ENCODE measurements around the gene ART3.
A peak's percentile ranks its signal among the peaks of the same experiment; 100 is the strongest.

ART3 gene

GRCh38 chr4:76083386-76083988, 9.0 kb downstream of the ART3 start:
- H3K36me3 Mint-ChIP-seq (ENCODE audit: insufficient read depth): no peaks in the 10 kb centered on the region
- H3K27me3 Mint-ChIP-seq: peaks cover 26% of the 10 kb centered on the region

GRCh38 chr4:76084542-76084941, 10.0 kb downstream of the ART3 start:
- Mint-ChIP-seq H3K36me3 (ENCODE audit: insufficient read depth) (no peaks in the 10 kb centered on the region), H3K27ac (ENCODE audit: low read depth) (no peak overlapping the region), H3K9me3 (no peaks in the 10 kb centered on the region), H3K27me3 (peaks cover 15% of the 10 kb centered on the region), H3K4me1 (no peaks in the 10 kb centered on the region), H3K4me3 (no peak overlapping the region)
- no peak for ATAC-seq (replicated peaks; ENCODE audit: extremely low read depth, poor library complexity, severe bottlenecking)
- no peak for DNase-seq (ENCODE audit: low spot score in 2 of 2)

More at GRCh38 chr4:76083386-76083988, 9.0 kb downstream of the ART3 start:
- H3K9me3 Mint-ChIP-seq: no peaks in the 10 kb centered on the region
- no peak overlapping the region for H3K27ac Mint-ChIP-seq (ENCODE audit: low read depth)
- ATAC-seq (replicated peaks; ENCODE audit: extremely low read depth, poor library complexity, severe bottlenecking): no peak
- H3K4me1 Mint-ChIP-seq: no peaks in the 10 kb centered on the region
- H3K4me3 Mint-ChIP-seq: no peak overlapping the region
- DNase-seq (ENCODE audit: low spot score in 2 of 2): no peak

DNA sequence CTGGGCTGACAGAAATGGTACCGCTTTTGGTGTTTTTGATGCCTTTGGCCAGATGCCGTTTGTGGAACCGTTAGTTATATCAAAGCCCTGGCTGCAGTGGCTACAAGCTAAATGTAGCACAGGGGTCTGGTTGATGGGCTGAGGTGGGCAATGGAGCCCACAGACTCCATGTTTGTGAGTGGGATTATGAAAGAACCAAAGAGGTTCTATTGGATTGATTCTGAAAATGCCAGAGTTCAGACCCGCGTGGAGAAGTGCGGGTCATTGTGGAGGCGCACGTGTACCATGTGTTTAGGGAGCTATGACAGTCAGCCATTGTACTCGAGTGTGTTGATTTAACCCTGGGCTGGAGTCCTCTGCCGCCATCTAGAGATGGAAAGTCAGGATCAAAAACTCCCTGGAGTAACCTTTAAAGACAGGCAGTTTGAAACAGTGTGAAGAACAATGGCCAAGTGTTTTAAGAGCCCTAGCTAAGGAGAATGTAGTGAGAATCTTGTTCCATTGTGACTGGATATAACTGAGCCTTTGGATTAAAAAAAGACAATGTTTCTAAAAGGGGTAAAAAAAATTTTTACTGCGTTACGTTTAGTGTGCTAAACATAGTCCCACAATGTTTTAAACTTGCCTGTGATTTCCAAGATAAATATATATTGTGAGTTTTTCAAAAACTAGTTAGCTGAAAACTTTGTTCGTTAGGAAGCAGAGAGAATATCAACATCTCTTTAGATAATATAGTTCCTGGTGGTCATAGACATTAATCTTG, 12.7 kb downstream of the ART3 start:
- Mint-ChIP-seq H3K36me3 (ENCODE audit: insufficient read depth) (no peaks in the 10 kb centered on the region), H3K27ac (ENCODE audit: low read depth) (no peak overlapping the region), H3K4me3 (no peak overlapping the region), H3K27me3 (peaks cover 9% of the 10 kb centered on the region), H3K9me3 (no peaks in the 10 kb centered on the region), H3K4me1 (no peaks in the 10 kb centered on the region)
- no peak for ATAC-seq (replicated peaks; ENCODE audit: extremely low read depth, poor library complexity, severe bottlenecking)
- DNase-seq (ENCODE audit: low spot score in 2 of 2): no peak

DNA sequence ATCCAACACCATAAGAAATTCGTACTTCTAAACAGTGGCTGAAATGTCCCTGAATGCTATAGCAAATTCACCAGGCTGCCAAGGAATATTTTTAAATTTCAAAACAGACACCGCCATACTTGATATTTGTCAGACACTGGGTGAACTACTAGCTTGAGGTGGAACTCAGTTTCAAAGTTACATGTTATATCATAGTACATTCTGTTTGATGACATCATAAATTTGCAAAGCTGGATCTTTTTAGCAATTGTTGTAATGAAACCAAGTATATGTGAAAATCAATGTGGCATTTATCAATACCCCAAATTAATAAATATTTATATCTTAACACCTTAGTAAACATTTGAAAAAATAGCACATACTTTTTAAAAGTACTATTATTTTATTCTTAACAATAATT, 14.2 kb downstream of the ART3 start:
- Mint-ChIP-seq H3K27me3 (peaks cover 9% of the 10 kb centered on the region), H3K36me3 (ENCODE audit: insufficient read depth) (no peaks in the 10 kb centered on the region), H3K4me1 (no peaks in the 10 kb centered on the region), H3K9me3 (no peaks in the 10 kb centered on the region), H3K27ac (ENCODE audit: low read depth) (no peak overlapping the region), H3K4me3 (no peak overlapping the region)
- no peak for DNase-seq (ENCODE audit: low spot score in 2 of 2)
- no peak for ATAC-seq (replicated peaks; ENCODE audit: extremely low read depth, poor library complexity, severe bottlenecking)

DNA sequence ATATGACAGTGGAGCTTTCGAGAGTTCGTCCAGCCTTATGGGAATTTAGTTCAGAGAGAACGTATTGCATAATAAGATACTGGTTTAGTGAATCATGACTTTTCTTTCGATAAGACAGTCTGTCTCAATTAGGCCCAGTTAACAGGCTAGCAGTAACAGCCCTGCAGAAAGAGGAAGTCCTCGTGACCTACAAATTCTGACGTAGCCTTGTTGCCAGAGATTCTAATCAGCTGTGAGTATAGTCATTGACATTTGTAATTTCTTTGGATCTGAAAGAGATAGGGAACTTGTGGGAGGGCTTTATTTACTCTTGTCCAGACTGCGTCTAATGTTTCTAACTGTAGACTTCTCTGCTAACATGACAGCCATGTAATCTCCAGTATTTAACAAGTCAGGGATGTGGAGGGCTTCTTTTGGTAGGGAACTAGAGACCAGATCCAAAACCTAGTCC, 15.8 kb downstream of the ART3 start:
- no peak overlapping the region for H3K27ac Mint-ChIP-seq (ENCODE audit: low read depth)

GRCh38 chr4:76091052-76091451, 16.5 kb downstream of the ART3 start:
- peaks cover 9% of the 10 kb centered on the region for H3K27me3 Mint-ChIP-seq
- no peaks in the 10 kb centered on the region for H3K36me3 Mint-ChIP-seq (ENCODE audit: insufficient read depth)
- no peak overlapping the region for H3K27ac Mint-ChIP-seq (ENCODE audit: low read depth)

More for the DNA sequence above, 15.8 kb downstream of the ART3 start:
- no peaks in the 10 kb centered on the region for H3K9me3 Mint-ChIP-seq
- peaks cover 9% of the 10 kb centered on the region for H3K27me3 Mint-ChIP-seq
- DNase-seq (ENCODE audit: low spot score in 2 of 2) (no peak), ATAC-seq (replicated peaks; ENCODE audit: extremely low read depth, poor library complexity, severe bottlenecking) (peak; percentile 54)
- H3K4me1 Mint-ChIP-seq: no peaks in the 10 kb centered on the region
- no peaks in the 10 kb centered on the region for H3K36me3 Mint-ChIP-seq (ENCODE audit: insufficient read depth)
- H3K4me3 Mint-ChIP-seq: no peak overlapping the region

DNA sequence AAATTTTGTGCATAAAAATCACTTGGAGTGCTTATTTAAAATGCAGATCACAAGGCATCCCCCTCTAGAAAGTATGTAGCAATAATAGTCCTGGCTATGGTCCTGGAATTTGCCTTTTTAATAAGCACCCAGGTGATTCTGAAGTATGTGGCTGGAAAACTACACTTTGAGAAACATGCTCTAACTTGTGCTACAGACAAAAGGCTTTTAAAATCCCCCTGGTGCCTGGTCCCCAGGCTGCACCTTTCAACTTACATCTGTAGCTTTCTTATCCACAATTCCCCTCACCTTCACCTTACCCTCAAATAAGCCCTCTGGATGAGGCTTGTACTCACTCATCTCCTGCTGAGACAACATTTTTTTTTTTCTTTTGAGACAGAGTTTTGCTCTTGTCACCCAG, 21.1 kb downstream of the ART3 start:
- no peak overlapping the region for H3K4me3 Mint-ChIP-seq
- ATAC-seq (replicated peaks; ENCODE audit: extremely low read depth, poor library complexity, severe bottlenecking): no peak
- no peaks in the 10 kb centered on the region for H3K36me3 Mint-ChIP-seq (ENCODE audit: insufficient read depth)
- H3K27ac Mint-ChIP-seq (ENCODE audit: low read depth): no peak overlapping the region
- no peak for DNase-seq (ENCODE audit: low spot score in 2 of 2)
- H3K4me1 Mint-ChIP-seq: no peaks in the 10 kb centered on the region
- no peaks in the 10 kb centered on the region for H3K27me3 Mint-ChIP-seq
- no peaks in the 10 kb centered on the region for H3K9me3 Mint-ChIP-seq

More at GRCh38 chr4:76091052-76091451, 16.5 kb downstream of the ART3 start:
- no peak overlapping the region for H3K4me3 Mint-ChIP-seq
- no peaks in the 10 kb centered on the region for H3K4me1 Mint-ChIP-seq
- ATAC-seq (replicated peaks; ENCODE audit: extremely low read depth, poor library complexity, severe bottlenecking): no peak
- no peak for DNase-seq (ENCODE audit: low spot score in 2 of 2)
- no peaks in the 10 kb centered on the region for H3K9me3 Mint-ChIP-seq

DNA sequence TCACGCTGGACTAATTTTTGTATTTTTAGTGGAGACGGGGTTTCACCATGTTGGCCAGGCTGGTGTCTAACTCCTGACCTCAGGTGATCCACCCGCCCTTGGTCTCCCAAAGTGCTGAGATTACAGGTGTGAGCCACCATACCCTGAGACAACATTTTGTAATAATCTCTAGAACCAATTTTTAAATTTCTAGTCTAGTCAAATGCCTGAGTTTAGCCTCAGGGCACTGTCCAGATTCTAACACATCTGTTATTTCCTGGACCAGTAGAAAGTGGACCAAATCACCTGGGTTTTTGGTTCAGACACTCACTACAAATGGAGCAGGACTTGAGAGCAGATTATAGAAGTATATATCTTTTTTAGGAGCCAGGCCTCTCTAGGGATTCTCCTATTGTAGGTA, 21.6 kb downstream of the ART3 start:
- Mint-ChIP-seq H3K36me3 (ENCODE audit: insufficient read depth) (no peaks in the 10 kb centered on the region), H3K4me3 (no peak overlapping the region), H3K4me1 (no peaks in the 10 kb centered on the region), H3K27ac (ENCODE audit: low read depth) (no peak overlapping the region), H3K27me3 (no peaks in the 10 kb centered on the region), H3K9me3 (no peaks in the 10 kb centered on the region)
- no peak for DNase-seq (ENCODE audit: low spot score in 2 of 2)
- no peak for ATAC-seq (replicated peaks; ENCODE audit: extremely low read depth, poor library complexity, severe bottlenecking)

- Mint-ChIP-seq H3K36me3 (ENCODE audit: insufficient read depth) (no peaks in the 10 kb centered on the region), H3K27ac (ENCODE audit: low read depth) (no peak overlapping the region), H3K9me3 (no peaks in the 10 kb centered on the region), H3K4me3 (no peak overlapping the region), H3K27me3 (no peaks in the 10 kb centered on the region), H3K4me1 (no peaks in the 10 kb centered on the region)
- DNase-seq (ENCODE audit: low spot score in 2 of 2) (no peak), ATAC-seq (replicated peaks; ENCODE audit: extremely low read depth, poor library complexity, severe bottlenecking) (no peak)
Observed at GRCh38 chr4:76105652-76106051, 31.1 kb downstream of the ART3 start.

GRCh38 chr4:76106442-76106841, 31.9 kb downstream of the ART3 start:
- DNase-seq (ENCODE audit: low spot score in 2 of 2) (no peak), ATAC-seq (replicated peaks; ENCODE audit: extremely low read depth, poor library complexity, severe bottlenecking) (no peak)
- Mint-ChIP-seq H3K4me1 (no peaks in the 10 kb centered on the region), H3K27ac (ENCODE audit: low read depth) (no peak overlapping the region), H3K9me3 (no peaks in the 10 kb centered on the region), H3K36me3 (ENCODE audit: insufficient read depth) (no peaks in the 10 kb centered on the region), H3K4me3 (no peak overlapping the region), H3K27me3 (no peaks in the 10 kb centered on the region)

- H3K4me3 Mint-ChIP-seq: no peak overlapping the region
- H3K4me1 Mint-ChIP-seq: no peaks in the 10 kb centered on the region
- ATAC-seq (replicated peaks; ENCODE audit: extremely low read depth, poor library complexity, severe bottlenecking) (no peak), DNase-seq (ENCODE audit: low spot score in 2 of 2) (no peak)
- H3K36me3 Mint-ChIP-seq (ENCODE audit: insufficient read depth): no peaks in the 10 kb centered on the region
- no peaks in the 10 kb centered on the region for H3K9me3 Mint-ChIP-seq
- no peak overlapping the region for H3K27ac Mint-ChIP-seq (ENCODE audit: low read depth)
- H3K27me3 Mint-ChIP-seq: no peaks in the 10 kb centered on the region
Observed at GRCh38 chr4:76108467-76109181, 34.1 kb downstream of the ART3 start.

DNA sequence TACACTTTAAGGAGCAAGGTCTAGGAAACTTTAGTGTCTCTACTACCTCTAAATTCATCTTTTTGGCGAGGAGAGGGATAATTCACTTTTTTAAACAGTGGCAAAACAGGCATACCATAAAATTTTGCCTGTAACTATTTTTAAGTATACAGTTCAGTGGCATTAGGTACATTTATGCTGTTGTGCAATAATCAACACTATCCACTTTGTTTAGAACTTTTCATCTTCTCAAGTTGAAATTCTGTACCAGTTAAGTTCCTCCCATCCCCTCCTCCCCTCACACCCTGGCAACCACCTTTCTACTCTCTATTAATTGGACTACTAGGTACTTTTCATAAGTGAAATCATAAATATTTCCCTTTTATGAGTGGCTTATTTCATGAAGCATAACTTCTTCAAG, 42.3 kb downstream of the ART3 start:
- no peak for ATAC-seq (replicated peaks; ENCODE audit: extremely low read depth, poor library complexity, severe bottlenecking)
- peaks cover 42% of the 10 kb centered on the region for H3K36me3 Mint-ChIP-seq (ENCODE audit: insufficient read depth)
- H3K4me1 Mint-ChIP-seq: no peaks in the 10 kb centered on the region
- no peaks in the 10 kb centered on the region for H3K27me3 Mint-ChIP-seq
- H3K9me3 Mint-ChIP-seq: no peaks in the 10 kb centered on the region
- DNase-seq (ENCODE audit: low spot score in 2 of 2): no peak
- H3K27ac Mint-ChIP-seq (ENCODE audit: low read depth): no peak overlapping the region
- H3K4me3 Mint-ChIP-seq: no peak overlapping the region

DNA sequence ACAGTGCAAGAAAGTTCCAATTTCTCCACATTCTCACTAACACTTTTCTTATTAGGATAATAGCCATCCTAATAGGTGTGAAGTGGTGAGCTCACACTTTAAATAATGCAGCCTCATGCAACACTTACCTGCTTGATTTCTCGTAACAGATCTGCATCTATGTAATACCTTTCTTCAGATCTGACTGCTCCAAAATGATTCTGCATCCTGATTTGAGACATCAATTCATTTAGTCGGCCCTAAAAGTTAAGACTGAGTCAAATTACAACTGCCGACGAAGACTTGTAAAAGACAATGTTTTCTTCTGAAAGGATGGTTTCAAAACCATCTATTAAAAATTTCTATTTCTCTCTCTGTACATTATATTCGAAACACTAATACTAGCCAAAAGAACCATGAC, 43.0 kb downstream of the ART3 start:
- Mint-ChIP-seq H3K4me1 (no peaks in the 10 kb centered on the region), H3K27ac (ENCODE audit: low read depth) (no peak overlapping the region), H3K27me3 (no peaks in the 10 kb centered on the region), H3K36me3 (ENCODE audit: insufficient read depth) (peaks cover 46% of the 10 kb centered on the region), H3K4me3 (no peak overlapping the region), H3K9me3 (no peaks in the 10 kb centered on the region)
- ATAC-seq (replicated peaks; ENCODE audit: extremely low read depth, poor library complexity, severe bottlenecking) (no peak), DNase-seq (ENCODE audit: low spot score in 2 of 2) (no peak)
